HG03196 (cell line): ENCODE measurements around the gene RHBDF2.

Experiments
- ATAC-seq: cut with Tn5 transposase; IDR thresholded peaks from one replicate; pipeline ENCODE4 v1.9.1; 2021; ENCODE audit not compliant: unreplicated experiment

The RHBDF2 gene

GRCh38 chr17:76467366-76467765, 33.9 kb downstream of the RHBDF2 start, which contains the start of gene AANAT:
Gene AANAT, plus strand, starts transcription at chr17:76467603. Its CDS starts 1,144 bp downstream, at chr17:76468747.
- no peak for ATAC-seq

GRCh38 chr17:76466775-76467130, 34.5 kb downstream of the RHBDF2 start:
- no peak for ATAC-seq

GRCh38 chr17:76462556-76463290, 38.5 kb downstream of the RHBDF2 start:
- ATAC-seq, result no peak

- no peak for ATAC-seq
Measured at GRCh38 chr17:76461765-76462555, 39.3 kb downstream of the RHBDF2 start.

DNA sequence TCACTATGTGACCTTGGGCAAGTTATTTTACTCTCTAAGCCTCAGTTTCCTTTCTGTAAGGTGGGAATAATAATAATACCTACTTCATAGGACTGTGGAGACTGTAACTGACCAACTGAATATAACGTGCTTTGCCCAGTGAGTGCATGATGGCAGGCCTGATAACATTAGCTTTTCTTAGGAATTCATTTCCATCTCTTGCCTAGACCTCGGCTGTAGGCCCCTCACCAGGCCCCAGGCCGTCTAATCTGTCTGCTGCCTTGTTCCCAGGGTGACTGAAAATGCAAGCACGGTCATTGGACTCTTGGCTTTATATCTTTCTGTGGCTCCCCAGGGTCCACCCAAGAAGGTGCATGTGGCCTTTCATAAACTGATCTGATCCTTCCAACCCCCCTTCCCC, 41.5 kb downstream of the RHBDF2 start:
- ATAC-seq, result no peak

DNA sequence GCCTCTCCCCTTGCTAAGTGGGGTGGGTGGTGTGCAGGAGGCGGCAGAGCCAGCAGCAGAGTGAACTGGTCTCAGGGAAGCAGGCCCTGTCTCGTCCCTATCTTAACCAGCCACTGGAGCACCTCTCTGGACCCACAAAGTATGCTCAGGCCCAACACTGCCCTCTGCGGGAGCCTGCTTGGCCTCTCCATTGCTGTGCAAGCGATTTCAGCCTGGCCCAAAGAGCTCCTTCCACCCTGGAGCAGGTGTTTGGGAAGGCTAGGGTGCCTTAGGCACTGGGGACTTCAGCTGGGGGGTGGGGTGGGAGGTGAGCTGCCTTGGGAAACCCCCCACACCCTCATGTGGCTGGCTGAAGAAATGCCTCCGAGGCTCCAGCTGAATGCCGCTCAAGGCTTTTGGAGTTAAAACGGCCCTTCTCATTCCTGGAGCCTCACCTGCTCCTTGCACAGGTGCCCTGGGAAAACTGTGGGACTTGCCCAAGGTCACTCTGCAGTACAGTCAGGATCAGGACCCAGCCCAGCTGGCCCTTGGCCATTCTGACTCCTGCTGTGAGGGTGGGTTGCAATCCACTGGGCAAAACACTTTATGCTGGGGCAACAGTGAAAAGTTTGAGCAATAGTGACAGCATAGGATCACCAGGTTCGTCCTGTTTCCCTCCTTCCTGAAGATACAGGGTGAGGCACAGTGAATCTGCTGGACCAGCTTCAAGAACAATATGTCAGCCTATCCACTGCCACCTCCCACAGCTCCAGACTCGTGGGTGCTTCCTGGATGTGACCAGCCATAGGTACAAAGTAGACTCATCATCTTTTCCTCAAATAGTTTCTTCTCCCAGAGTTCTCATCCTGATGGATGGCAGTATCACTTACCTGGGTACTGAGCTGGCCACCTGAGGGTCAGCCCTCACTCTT, 42.4 kb downstream of the RHBDF2 start:
- ATAC-seq, result no peak

GRCh38 chr17:76453431-76453743, 47.8 kb downstream of the RHBDF2 start:
- no peak for ATAC-seq

GRCh38 chr17:76452660-76453430, 48.4 kb downstream of the RHBDF2 start, which contains the start of gene UBE2O:
Gene UBE2O, minus strand, starts transcription at chr17:76453152. Its CDS starts 11 bp downstream, at chr17:76453141.
- ATAC-seq, result peak; percentile 83

DNA sequence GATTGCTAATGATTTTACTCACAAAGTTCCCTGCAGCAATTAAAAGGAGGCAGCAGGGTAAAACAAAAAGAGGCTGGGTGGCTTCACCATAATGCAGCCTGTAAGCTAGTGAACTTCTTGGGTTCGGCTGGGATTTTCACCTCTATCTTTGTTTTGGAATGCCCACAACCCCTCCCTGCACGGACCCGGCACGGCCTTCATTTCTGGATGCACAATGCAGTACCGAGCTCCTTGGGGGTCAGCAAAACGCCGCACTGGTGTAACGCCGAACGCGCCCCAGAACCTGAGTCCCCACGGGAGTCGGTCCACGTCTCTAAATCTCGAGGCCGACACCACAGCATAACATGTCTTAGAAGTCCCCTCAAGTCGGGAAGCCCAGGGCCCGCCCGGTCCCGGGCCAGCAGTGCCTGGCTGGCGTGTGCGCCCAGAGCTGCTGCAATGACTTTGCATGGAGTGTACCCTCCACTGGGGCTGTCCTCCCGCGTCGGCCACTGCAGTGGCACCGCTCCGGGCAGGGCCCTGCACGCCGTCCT, 49.0 kb downstream of the RHBDF2 start:
- ATAC-seq, result peak; percentile 14

GRCh38 chr17:76451506-76451905, 49.7 kb downstream of the RHBDF2 start:
- no peak for ATAC-seq

- ATAC-seq, result no peak
Measured at GRCh38 chr17:76449126-76449525, 52.1 kb downstream of the RHBDF2 start.

- ATAC-seq, result no peak
Measured at GRCh38 chr17:76447931-76448652, 53.1 kb downstream of the RHBDF2 start.

GRCh38 chr17:76446449-76447231, 54.6 kb downstream of the RHBDF2 start:
- no peak for ATAC-seq

- no peak for ATAC-seq
Measured at GRCh38 chr17:76445697-76446448, 55.4 kb downstream of the RHBDF2 start.

- ATAC-seq, result no peak
Measured at GRCh38 chr17:76444518-76445311, 56.5 kb downstream of the RHBDF2 start.

GRCh38 chr17:76442341-76443338, 58.6 kb downstream of the RHBDF2 start:
- ATAC-seq, result no peak
